GM10266 (cell line): Measurements from ENCODE around the gene BMP2.

Source experiments
- DNase-seq: peaks from one replicate; pipeline ENCODE4 v3.0.0; 2012; ENCODE audit errors: extremely low spot score
- TF ChIP-seq, protein P1 (sequence below): IDR thresholded peaks from 2 replicates; pipeline ENCODE4 v1.5.1; 2012; ENCODE audit warnings: mild to moderate bottlenecking, low read depth; ENCODE audit not compliant: control insufficient read depth, insufficient read depth; ENCODE audit errors: missing control alignments

BMP2 gene

GRCh38 chr20:6784767-6785166, 17.3 kb downstream of the BMP2 start:
- TF ChIP-seq, protein P1, sequence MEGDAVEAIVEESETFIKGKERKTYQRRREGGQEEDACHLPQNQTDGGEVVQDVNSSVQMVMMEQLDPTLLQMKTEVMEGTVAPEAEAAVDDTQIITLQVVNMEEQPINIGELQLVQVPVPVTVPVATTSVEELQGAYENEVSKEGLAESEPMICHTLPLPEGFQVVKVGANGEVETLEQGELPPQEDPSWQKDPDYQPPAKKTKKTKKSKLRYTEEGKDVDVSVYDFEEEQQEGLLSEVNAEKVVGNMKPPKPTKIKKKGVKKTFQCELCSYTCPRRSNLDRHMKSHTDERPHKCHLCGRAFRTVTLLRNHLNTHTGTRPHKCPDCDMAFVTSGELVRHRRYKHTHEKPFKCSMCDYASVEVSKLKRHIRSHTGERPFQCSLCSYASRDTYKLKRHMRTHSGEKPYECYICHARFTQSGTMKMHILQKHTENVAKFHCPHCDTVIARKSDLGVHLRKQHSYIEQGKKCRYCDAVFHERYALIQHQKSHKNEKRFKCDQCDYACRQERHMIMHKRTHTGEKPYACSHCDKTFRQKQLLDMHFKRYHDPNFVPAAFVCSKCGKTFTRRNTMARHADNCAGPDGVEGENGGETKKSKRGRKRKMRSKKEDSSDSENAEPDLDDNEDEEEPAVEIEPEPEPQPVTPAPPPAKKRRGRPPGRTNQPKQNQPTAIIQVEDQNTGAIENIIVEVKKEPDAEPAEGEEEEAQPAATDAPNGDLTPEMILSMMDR: no peak
- DNase-seq: no peak

DNA sequence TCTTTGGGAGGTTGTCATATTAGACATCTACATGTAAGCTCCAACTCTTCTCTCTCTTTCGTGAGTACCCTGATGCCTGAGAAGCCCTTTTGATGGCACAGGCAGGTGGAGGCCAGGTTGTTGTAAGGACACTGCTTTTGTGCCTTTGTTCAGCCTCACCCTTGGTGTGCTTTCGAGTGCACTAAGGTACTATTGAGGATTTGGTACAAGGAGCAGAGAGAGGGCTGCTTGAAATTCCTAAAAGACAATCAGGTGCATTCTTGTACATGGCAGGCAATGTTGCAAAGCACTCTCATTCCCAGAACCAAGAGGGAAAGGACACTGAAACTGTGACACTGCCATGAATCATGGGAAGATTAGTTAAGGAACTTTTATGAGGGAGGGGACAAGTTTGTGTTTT, 19.1 kb downstream of the BMP2 start:
- TF ChIP-seq, protein P1: no peak
- no peak for DNase-seq

- TF ChIP-seq, protein P1: no peak
- no peak for DNase-seq
Measured at GRCh38 chr20:6792789-6793188, 25.3 kb downstream of the BMP2 start.

DNA sequence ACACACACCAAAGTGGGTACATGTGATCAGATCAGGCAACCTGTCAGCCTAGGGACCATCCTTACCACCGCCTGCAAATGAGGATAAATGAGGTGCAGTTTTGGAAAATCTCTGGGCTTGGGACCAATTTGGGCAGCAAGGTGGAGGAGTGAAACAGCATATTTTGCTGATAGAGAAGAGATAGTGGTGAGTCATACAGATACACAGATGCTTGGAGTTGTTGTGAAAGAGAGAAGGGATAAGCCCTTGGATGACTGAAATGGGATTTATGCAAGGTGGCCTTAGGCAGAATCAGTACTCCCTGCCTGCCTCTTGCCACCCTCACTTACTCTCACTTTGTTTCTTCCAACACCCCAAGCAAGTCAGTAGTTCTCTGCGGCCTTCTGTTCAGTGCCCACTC, 34.7 kb downstream of the BMP2 start:
- DNase-seq: no peak
- TF ChIP-seq, protein P1: no peak

- TF ChIP-seq, protein P1: no peak
- no peak for DNase-seq
Measured at GRCh38 chr20:6806275-6806674, 38.8 kb downstream of the BMP2 start.

- DNase-seq: no peak
- TF ChIP-seq, protein P1: no peak
Measured at GRCh38 chr20:6811262-6812035, 44.0 kb downstream of the BMP2 start.

DNA sequence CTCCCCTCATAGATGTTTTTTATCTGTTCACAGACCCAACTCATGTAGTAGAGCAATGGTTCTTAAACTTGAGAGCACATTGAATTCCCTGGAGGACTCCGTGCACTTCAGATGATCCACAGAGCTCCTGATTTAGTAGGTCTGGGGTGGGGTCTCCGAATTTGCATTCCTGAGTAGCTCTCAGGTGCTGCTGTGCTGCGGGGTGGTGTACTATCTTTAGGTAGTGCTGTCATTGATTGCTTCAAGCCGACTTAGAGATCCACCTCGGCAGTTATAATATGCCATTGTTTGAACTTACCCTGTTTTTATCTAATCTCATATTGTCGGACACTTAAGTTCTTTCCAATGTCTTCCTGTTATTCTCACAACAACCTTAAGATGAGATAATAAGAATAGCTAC, 45.0 kb downstream of the BMP2 start:
- DNase-seq: no peak
- TF ChIP-seq, protein P1: no peak
